IMR-90 (cell line): ENCODE results near the gene MCM3AP. TPM values are rescaled to one million over a fixed set of nuclear protein-coding genes. Genes with fewer than 3 reads are reported as not detected.

Experiments used
- ATAC-seq: fragments of 200-7000 bp; cut with Tn5 transposase; 2 replicates; pipeline ENCODE4 v1.9.1; 2020; ENCODE audit warnings: low read depth, mild to moderate bottlenecking, moderate library complexity
- BruUV-seq: library from RNA; stranded (reverse); fragments of 400-500 nt; replicated peaks from 2 replicates; lab custom pipeline; 2021; lab: Mats Ljungman, UMichigan
- CTCF ChIA-PET: fragments of 300-600 bp; formaldehyde crosslinking; extraction: SDS; loops from one replicate; lab custom pipeline; 2021; ENCODE audit warnings: antibody characterized with exemption; lab: Yijun Ruan, JAX
- POLR2A ChIA-PET: fragments of 300-600 bp; sonication (Branson Sonifier 250); formaldehyde crosslinking; loops from one replicate; lab custom pipeline; 2022; ENCODE audit warnings: antibody characterized with exemption; ENCODE audit not compliant: unreplicated experiment; lab: Charles Lee
- DNase-seq: peaks from one replicate; pipeline ENCODE4 v3.0.0; 2013
- H2AFZ ChIP-seq: replicated peaks from 2 replicates; pipeline ENCODE3; 2013; ENCODE audit warnings: low read length, mild to moderate bottlenecking; ENCODE audit not compliant: poor library complexity
- H2AK5ac ChIP-seq: 2 replicates; pipeline ENCODE4 v1.6.1; 2013; ENCODE audit warnings: low read depth, low read length, inconsistent platforms
- H2AK9ac ChIP-seq: replicated peaks from 2 replicates; pipeline ENCODE3; 2013; ENCODE audit warnings: mild to moderate bottlenecking, low read depth, low read length, moderate library complexity; ENCODE audit not compliant: poor library complexity
- H2BK120ac ChIP-seq: 2 replicates; pipeline ENCODE4 v1.6.1; 2013; ENCODE audit warnings: low read depth, low read length, inconsistent platforms
- H2BK15ac ChIP-seq: 3 replicates; pipeline ENCODE4 v1.6.1; 2013; ENCODE audit warnings: low read depth, low read length, inconsistent platforms
- H2BK20ac ChIP-seq: 2 replicates; pipeline ENCODE4 v1.6.1; 2013; ENCODE audit warnings: low read depth, mild to moderate bottlenecking, inconsistent platforms, low read length, moderate library complexity
- H2BK5ac ChIP-seq: 2 replicates; pipeline ENCODE4 v1.6.1; 2013; ENCODE audit warnings: mild to moderate bottlenecking, low read depth, low read length, inconsistent platforms; ENCODE audit not compliant: poor library complexity, severe bottlenecking
- H3K14ac ChIP-seq: replicated peaks from 2 replicates; pipeline ENCODE4 v1.6.1; 2013; ENCODE audit warnings: low read depth, low read length, inconsistent platforms
- H3K18ac ChIP-seq: 2 replicates; pipeline ENCODE4 v1.6.1; 2013; ENCODE audit warnings: low read depth, low read length, control low read depth
- H3K23ac ChIP-seq: 2 replicates; pipeline ENCODE4 v1.6.1; 2013; ENCODE audit warnings: low read depth, low read length, inconsistent platforms
- H3K27ac ChIP-seq: 2 replicates; pipeline ENCODE4 v1.5.1; 2013; ENCODE audit warnings: mild to moderate bottlenecking, control low read depth, low read length; ENCODE audit not compliant: insufficient read depth
- H3K27me3 ChIP-seq: 2 replicates; pipeline ENCODE4 v1.6.1; 2013; ENCODE audit warnings: low read length; ENCODE audit not compliant: control insufficient read depth, insufficient read depth
- H3K36me3 ChIP-seq: 2 replicates; pipeline ENCODE4 v1.6.1; 2013; ENCODE audit warnings: low read length, mixed read lengths; ENCODE audit not compliant: control insufficient read depth, insufficient read depth
- H3K4ac ChIP-seq: 2 replicates; pipeline ENCODE4 v1.6.1; 2013; ENCODE audit warnings: low read depth, low read length, inconsistent platforms
- H3K4me1 ChIP-seq: 2 replicates; pipeline ENCODE4 v1.6.1; 2013; ENCODE audit warnings: low read length, mixed read lengths; ENCODE audit not compliant: control insufficient read depth, insufficient read depth
- H3K4me2 ChIP-seq: 2 replicates; pipeline ENCODE4 v1.6.1; 2013; ENCODE audit warnings: low read depth, mild to moderate bottlenecking, control low read depth, low read length, moderate library complexity
- H3K4me3 ChIP-seq: 2 replicates; pipeline ENCODE4 v1.5.1; 2013; ENCODE audit warnings: low read depth, mild to moderate bottlenecking, control low read depth, low read length, moderate library complexity; ENCODE audit not compliant: insufficient read depth
- H3K56ac ChIP-seq: 2 replicates; pipeline ENCODE4 v1.6.1; 2013; ENCODE audit warnings: low read length, inconsistent platforms; ENCODE audit not compliant: insufficient read depth; ENCODE audit errors: extremely low read depth
- H3K79me1 ChIP-seq, 2 experiments: 2 replicates each; pipeline ENCODE4 v1.6.1; 2013; ENCODE audit warnings: low read length in 2 of 2, inconsistent platforms in 1 of 2, low read depth in 1 of 2
- H3K9ac ChIP-seq: 2 replicates; pipeline ENCODE4 v1.6.1; 2013; ENCODE audit warnings: low read depth, low read length, control low read depth
- H3K9me1 ChIP-seq: 2 replicates; pipeline ENCODE4 v1.6.1; 2013; ENCODE audit warnings: low read length, inconsistent platforms; ENCODE audit not compliant: insufficient read depth
- H3K9me3 ChIP-seq: 2 replicates; pipeline ENCODE4 v1.6.1; 2013; ENCODE audit warnings: low read length; ENCODE audit not compliant: control insufficient read depth, insufficient read depth
- H4K20me1 ChIP-seq: 2 replicates; pipeline ENCODE4 v1.6.1; 2013; ENCODE audit warnings: low read length, inconsistent platforms; ENCODE audit not compliant: insufficient read depth
- H4K5ac ChIP-seq: 2 replicates; pipeline ENCODE4 v1.6.1; 2013; ENCODE audit warnings: mild to moderate bottlenecking, low read depth, low read length, control low read depth
- H4K8ac ChIP-seq, 2 experiments: 2 replicates each; pipeline ENCODE4 v1.6.1; 2013; ENCODE audit warnings: low read depth in 2 of 2, low read length in 2 of 2, control low read depth in 1 of 2, inconsistent platforms in 1 of 2
- H4K91ac ChIP-seq: 2 replicates; pipeline ENCODE4 v1.6.1; 2013; ENCODE audit warnings: low read depth, low read length, inconsistent platforms; ENCODE audit not compliant: insufficient read depth
- BHLHE40 ChIP-seq: fragments of 150-350 bp; IDR thresholded peaks from 2 replicates; pipeline ENCODE4 v1.6.1; 2016; ENCODE audit warnings: mild to moderate bottlenecking, low read depth, low read length
- CEBPB ChIP-seq: IDR thresholded peaks from 2 replicates; pipeline ENCODE4 v1.6.1; 2012; ENCODE audit warnings: low read depth, low read length, improper control_type of control experiment
- CHD1 ChIP-seq: IDR thresholded peaks from 2 replicates; pipeline ENCODE4 v1.6.1; 2012; ENCODE audit warnings: low read depth, low read length, improper control_type of control experiment
- CTCF ChIP-seq: conservative IDR thresholded peaks from 2 replicates; pipeline ENCODE4 v1.5.1; 2012; ENCODE audit warnings: mild to moderate bottlenecking, low read depth, low read length, improper control_type of control experiment
- ELK1 ChIP-seq: fragments of 150-350 bp; IDR thresholded peaks from 2 replicates; pipeline ENCODE4 v1.6.1; 2016; ENCODE audit warnings: low read depth, mild to moderate bottlenecking, low read length, moderate library complexity, borderline replicate concordance
- FOS ChIP-seq: fragments of 150-350 bp; IDR thresholded peaks from 2 replicates; pipeline ENCODE4 v1.6.1; 2016; ENCODE audit warnings: low read depth, low read length
- MAZ ChIP-seq: IDR thresholded peaks from 2 replicates; pipeline ENCODE4 v1.6.1; 2012; ENCODE audit warnings: low read depth, mild to moderate bottlenecking, low read length, improper control_type of control experiment, moderate library complexity, borderline replicate concordance
- MXI1 ChIP-seq: IDR thresholded peaks from 2 replicates; pipeline ENCODE4 v1.6.1; 2012; ENCODE audit warnings: low read depth, mild to moderate bottlenecking, low read length, moderate library complexity, borderline replicate concordance
- NFE2L2 ChIP-seq: fragments of 150-350 bp; IDR thresholded peaks from 2 replicates; pipeline ENCODE4 v1.6.1; 2016; ENCODE audit warnings: low read depth, mild to moderate bottlenecking, low read length
- POLR2A ChIP-seq: IDR thresholded peaks from 2 replicates; pipeline ENCODE4 v1.6.1; 2012; ENCODE audit warnings: mild to moderate bottlenecking, low read depth, low read length
- RAD21 ChIP-seq: IDR thresholded peaks from 2 replicates; pipeline ENCODE4 v1.6.1; 2012; ENCODE audit warnings: low read length, improper control_type of control experiment
- RCOR1 ChIP-seq: IDR thresholded peaks from 2 replicates; pipeline ENCODE4 v1.6.1; 2012; ENCODE audit warnings: mild to moderate bottlenecking, low read length, improper control_type of control experiment; ENCODE audit not compliant: insufficient replicate concordance
- RFX5 ChIP-seq: IDR thresholded peaks from 2 replicates; pipeline ENCODE4 v1.8.0; 2012; ENCODE audit warnings: low read depth, mild to moderate bottlenecking, low read length, moderate library complexity
- SMC3 ChIP-seq: fragments of 150-350 bp; IDR thresholded peaks from 2 replicates; pipeline ENCODE4 v1.6.1; 2016; ENCODE audit warnings: low read depth, mild to moderate bottlenecking, antibody characterized with exemption, low read length, moderate library complexity
- USF2 ChIP-seq: fragments of 150-350 bp; IDR thresholded peaks from 2 replicates; pipeline ENCODE4 v1.6.1; 2017; ENCODE audit warnings: mild to moderate bottlenecking, antibody characterized with exemption, low read length, low read depth
- WGBS, 2 experiments: methylation state at CpG; one replicate each; pipeline versions ENCODE4 v1.1.5 to v1.1.7; 2013; ENCODE audit warnings: missing lambda C conversion rate in 2 of 2; ENCODE audit not compliant: insufficient read length in 1 of 2; ENCODE audit errors: extremely low coverage in 2 of 2; 5-methylcytosine and 5-hydroxymethylcytosine counted together
- dilution Hi-C: fragments of 300-500 bp; cut with HindIII; formaldehyde crosslinking; loops from one replicate; pipeline ENCODE4 v1.14.3; 2018; ENCODE audit warnings: low sequenced_read_pairs; ENCODE audit not compliant: unreplicated experiment
- in situ Hi-C: fragments of 300-500 bp; cut with MboI; formaldehyde crosslinking; loops from 3 replicates; pipeline ENCODE4 v1.14.3; 2019; ENCODE audit warnings: low sequenced_read_pairs, inconsistent platforms, mixed read lengths
- intact Hi-C: fragments of 100-400 bp; cut with micrococcal nuclease; formaldehyde crosslinking; loops from 2 replicates; pipeline ENCODE4 v1.10.0; 2022
- polyA plus RNA-seq, 3 experiments: library from polyadenylated mRNA; depleted of rRNA; stranded (reverse); fragments of >200 nt; gene quantifications; 2 replicates each; pipeline ENCODE4 v1.2.3, GENCODE V29; 2012; ENCODE audit warnings: low replicate concordance in 1 of 3
- total RNA-seq: library from RNA; depleted of rRNA; stranded (reverse); fragments of >200 nt; gene quantifications from 2 replicates; pipeline ENCODE4 v1.2.3, GENCODE V29; 2012

MCM3AP gene
- total and polyA plus RNA-seq, 2 of the 4 experiments (the other 2 are of a cell fraction) = 46.5 to 63.1 TPM

- no peak for DNase-seq
- no peak for TF ChIP-seq RCOR1
- no peak for TF ChIP-seq BHLHE40
- no peak for TF ChIP-seq RFX5
- TF ChIP-seq CTCF = no peak
- no peak for TF ChIP-seq ELK1
- TF ChIP-seq SMC3 = no peak
- TF ChIP-seq FOS = no peak
- no peak for TF ChIP-seq MAZ
- no peak for TF ChIP-seq RAD21
- no peak for TF ChIP-seq USF2
- TF ChIP-seq NFE2L2 = no peak
- TF ChIP-seq CEBPB = no peak
- TF ChIP-seq POLR2A = no peak
- no peak for TF ChIP-seq CHD1
- TF ChIP-seq MXI1 = no peak
Measured at GRCh38 chr21:46334351-46335140, 49.1 kb upstream of the MCM3AP start.

More at GRCh38 chr21:46334351-46335140, 49.1 kb upstream of the MCM3AP start:
- H3K4me1 ChIP-seq = 0 out of 2 replicates have a peak, but pooled peaks cover 2% of the 10 kb centered on the region
- H3K27ac ChIP-seq = no peak overlapping the region
- no peak overlapping the region for H2AK9ac ChIP-seq
- no peak overlapping the region for H2BK5ac ChIP-seq
- no peak overlapping the region for H3K4me2 ChIP-seq
- H3K9ac ChIP-seq = no peak overlapping the region
- no peak overlapping the region for H3K4me3 ChIP-seq
- no TSS peak for BruUV-seq
- H4K91ac ChIP-seq = no peak overlapping the region
- intact Hi-C loops (no loop called here), in situ Hi-C loops (no loop called here), dilution Hi-C loops (no loop called here)
- peaks cover 6% of the 10 kb centered on the region; the same call in 1 of the 2 replicates for H3K9me1 ChIP-seq
- no peak overlapping the region for H2AFZ ChIP-seq
- H3K27me3 ChIP-seq = no peaks in the 10 kb centered on the region
- H3K56ac ChIP-seq = no peak overlapping the region
- ChIA-PET POLR2A (no interaction called here), CTCF (no interaction called here)
- H2BK20ac ChIP-seq = no peak overlapping the region
- no peaks in the 10 kb centered on the region for H3K9me3 ChIP-seq
- H3K79me1 ChIP-seq = peaks cover 35 to 71% of the 10 kb centered on the region in 2 experiments
- no peak overlapping the region for H4K5ac ChIP-seq
- WGBS, 2 experiments = no CpG with 5 or more reads among the region's 12 CpGs
- no peaks in the 10 kb centered on the region for H4K20me1 ChIP-seq
- H3K18ac ChIP-seq = no peak overlapping the region
- H2BK120ac ChIP-seq = no peak overlapping the region
- no peak overlapping the region for H3K14ac ChIP-seq
- no peak for ATAC-seq
- no peak overlapping the region for H2AK5ac ChIP-seq
- no peak overlapping the region for H3K4ac ChIP-seq
- H4K8ac ChIP-seq = no peak overlapping the region
- no peak overlapping the region for H3K23ac ChIP-seq
- H2BK15ac ChIP-seq = no peak overlapping the region
- peaks cover 34% of the 10 kb centered on the region for H3K36me3 ChIP-seq
